HepG2 (cell line): Measurements from ENCODE around the gene VAV2. TPM values are rescaled to one million over a fixed set of nuclear protein-coding genes. Genes with fewer than 3 reads are reported as not detected.

Experiments
- ATAC-seq: fragments of 200-7000 bp; cut with Tn5 transposase; 3 replicates; pipeline ENCODE4 v1.9.1; 2020; ENCODE audit warnings: mild to moderate bottlenecking, moderate library complexity
- BruUV-seq: library from RNA; stranded (reverse); fragments of 400-500 nt; replicated peaks from 2 replicates; lab custom pipeline; 2021; lab: Mats Ljungman, UMichigan
- CTCF ChIA-PET: fragments of 300-600 bp; formaldehyde crosslinking; extraction: SDS; loops from one replicate; lab custom pipeline; 2021; ENCODE audit warnings: low total read pairs, inconsistent platforms, low intra/inter-chr PET ratio; lab: Yijun Ruan, JAX
- POLR2A ChIA-PET: fragments of 350-600 bp; sonication (Branson Sonifier 250); formaldehyde crosslinking; loops from one replicate; lab custom pipeline; 2020; ENCODE audit warnings: antibody characterized with exemption, inconsistent platforms; lab: Yijun Ruan, JAX
- DNase-seq: peaks from one replicate; pipeline ENCODE4 v3.0.0-alpha.2; 2015; ENCODE audit warnings: low spot score
- FAIRE-seq: peaks from 3 replicates; lab custom pipeline; 2011; peaks lifted over from hg19 to GRCh38; lab: Jason Lieb, UNC
- H2AFZ ChIP-seq: one replicate; pipeline ENCODE4 v1.6.1; 2011; ENCODE audit warnings: low read length, inconsistent platforms
- H3K27ac ChIP-seq: fragments of 300-600 bp; 3 replicates; pipeline ENCODE4 v1.8.0; 2011; ENCODE audit warnings: mixed run types, mild to moderate bottlenecking, mixed read lengths, low read length, inconsistent platforms; ENCODE audit not compliant: insufficient read depth; ENCODE audit errors: extremely low read length
- H3K27me3 ChIP-seq, 2 experiments: fragments of 200-600 bp in 1 of 2; 2 replicates in 1 of 2; 3 replicates in 1 of 2; pipeline versions ENCODE4 v1.6.0 to v1.8.0; 2011; ENCODE audit warnings: low read length in 2 of 2, mild to moderate bottlenecking in 2 of 2, moderate library complexity in 2 of 2, inconsistent platforms in 1 of 2; ENCODE audit not compliant: insufficient read depth in 2 of 2, control insufficient read depth in 1 of 2
- H3K36me3 ChIP-seq, 2 experiments: fragments of 200-600 bp in 1 of 2; replicated peaks in 1 of 2; 2 replicates in 1 of 2; 3 replicates in 1 of 2; pipeline versions ENCODE4 v1.5.1 to v1.8.0; 2011; ENCODE audit warnings: low read length in 2 of 2, inconsistent platforms in 1 of 2; ENCODE audit not compliant: insufficient read depth in 2 of 2, control insufficient read depth in 1 of 2
- H3K4me1 ChIP-seq: 2 replicates; pipeline ENCODE4 v1.5.1; 2012; ENCODE audit warnings: low read length, inconsistent platforms; ENCODE audit not compliant: insufficient read depth
- H3K4me2 ChIP-seq: 2 replicates; pipeline ENCODE4 v1.6.0; 2011; ENCODE audit warnings: low read depth, low read length, inconsistent platforms
- H3K4me3 ChIP-seq, 3 experiments: fragments of 200-600 bp in 1 of 3; sonication (generic), shearing (Covaris generic) in 1 of 3; replicated peaks in 1 of 3; 2 replicates each; pipeline ENCODE4 v1.5.1; 2011 to 2016; ENCODE audit warnings: low read length in 3 of 3, inconsistent platforms in 2 of 3, low read depth in 2 of 3, mild to moderate bottlenecking in 2 of 3, control low read depth in 1 of 3, mixed read lengths in 1 of 3; ENCODE audit not compliant: insufficient read depth in 1 of 3
- H3K79me2 ChIP-seq: one replicate; pipeline ENCODE4 v1.6.1; 2011; ENCODE audit warnings: low read length, inconsistent platforms; ENCODE audit not compliant: insufficient read depth
- H3K9ac ChIP-seq: 2 replicates; pipeline ENCODE4 v1.6.0; 2011; ENCODE audit warnings: mild to moderate bottlenecking, low read depth, low read length, inconsistent platforms; ENCODE audit not compliant: insufficient read depth
- H3K9me3 ChIP-seq: 2 replicates; pipeline ENCODE4 v1.5.1; 2012; ENCODE audit warnings: mild to moderate bottlenecking, low read length
- H4K20me1 ChIP-seq: 2 replicates; pipeline ENCODE4 v1.6.0; 2011; ENCODE audit warnings: inconsistent platforms, mild to moderate bottlenecking, low read length, moderate library complexity; ENCODE audit not compliant: insufficient read depth
- BCLAF1 ChIP-seq: fragments of 450-650 bp; IDR thresholded peaks from 2 replicates; pipeline ENCODE4 v1.6.1; 2017; ENCODE audit warnings: mild to moderate bottlenecking
- ELF3 ChIP-seq: IDR thresholded peaks from 2 replicates; pipeline ENCODE4 v1.6.1; 2016; ENCODE audit warnings: missing genetic modification reagents, missing compliant biosample characterization
- GMEB2 ChIP-seq: IDR thresholded peaks from 2 replicates; pipeline ENCODE4 v1.6.1; 2016; ENCODE audit warnings: missing biosample characterization, missing genetic modification reagents, low read depth
- HOXD1 ChIP-seq: sonication (generic); formaldehyde crosslinking; IDR thresholded peaks from 2 replicates; pipeline ENCODE4 v1.5.0; 2020; ENCODE audit warnings: missing genetic modification reagents
- PRMT3 ChIP-seq: sonication (generic); formaldehyde crosslinking; IDR thresholded peaks from 2 replicates; pipeline ENCODE4 v1.8.1; 2022; ENCODE audit warnings: low read depth, mild to moderate bottlenecking, moderate library complexity, missing genetic modification reagents, borderline replicate concordance
- RFXAP ChIP-seq: sonication (generic); formaldehyde crosslinking; IDR thresholded peaks from 2 replicates; pipeline ENCODE4 v1.4.0; 2020; ENCODE audit warnings: missing genetic modification reagents, borderline replicate concordance
- SOX13 ChIP-seq, 3 experiments: fragments of 450-650 bp in 1 of 3; sonication (generic) in 1 of 3; formaldehyde crosslinking in 1 of 3; IDR thresholded peaks in 2 of 3; conservative IDR thresholded peaks in 1 of 3; 2 replicates each; pipeline versions ENCODE4 v1.5.0 to v1.6.1; 2016 to 2020; ENCODE audit warnings: antibody characterized with exemption in 1 of 3, mild to moderate bottlenecking in 1 of 3, missing compliant biosample characterization in 1 of 3, missing genetic modification reagents in 1 of 3, moderate library complexity in 1 of 3
- ZBTB37 ChIP-seq: sonication (generic); formaldehyde crosslinking; IDR thresholded peaks from 2 replicates; pipeline ENCODE4 v1.4.0; 2020; ENCODE audit warnings: mild to moderate bottlenecking, missing genetic modification reagents
- ZFP90 ChIP-seq: sonication (generic); formaldehyde crosslinking; IDR thresholded peaks from 2 replicates; pipeline ENCODE4 v1.8.0; 2022; ENCODE audit warnings: missing genetic modification reagents, mild to moderate bottlenecking, inconsistent platforms, borderline replicate concordance
- ZNF547 ChIP-seq: sonication (generic); formaldehyde crosslinking; IDR thresholded peaks from 2 replicates; pipeline ENCODE4 v1.5.1; 2020; ENCODE audit warnings: mild to moderate bottlenecking, missing genetic modification reagents
- ZNF768 ChIP-seq: sonication (generic); formaldehyde crosslinking; IDR thresholded peaks from 2 replicates; pipeline ENCODE4 v1.4.0; 2020; ENCODE audit warnings: missing genetic modification reagents
- WGBS: methylation state at CpG from one replicate; pipeline ENCODE4 v1.1.6; 2017; ENCODE audit warnings: low lambda C conversion rate; 5-methylcytosine and 5-hydroxymethylcytosine counted together
- in situ Hi-C: cut with HindIII; loops from 2 replicates; pipeline ENCODE4 v1.10.0; 2017; ENCODE audit warnings: low pct_unique_long_range_greater_than_20kb; ENCODE audit not compliant: extremely low pct_ligation_motif_present
- intact Hi-C: fragments of 100-400 bp; cut with micrococcal nuclease; formaldehyde crosslinking; loops from one replicate; pipeline ENCODE4 v1.10.0; 2022; ENCODE audit not compliant: unreplicated experiment
- polyA plus RNA-seq, 8 experiments: library from polyadenylated mRNA; depleted of rRNA in 3 of 8; stranded (reverse) in 7 of 8; unstranded in 1 of 8; fragments of >200 nt; fragmentation: Illumina TruSeq in 4 of 8; extraction: Trizol in 4 of 8; gene quantifications; 2 replicates each; pipeline versions ENCODE4 v1.2.1 to v1.2.3, GENCODE V29; 2011 to 2016; ENCODE audit warnings: low read depth in 4 of 8, missing spikeins in 1 of 8, mixed read lengths in 1 of 8; ENCODE audit not compliant: insufficient read depth in 1 of 8
- total RNA-seq, 5 experiments: library from RNA; depleted of rRNA; stranded (reverse); fragments of >200 nt; fragmentation: Illumina TruSeq; extraction: Trizol; gene quantifications; 2 replicates each; pipeline ENCODE4 v1.2.3, GENCODE V29; 2016; ENCODE audit warnings: low read depth in 1 of 5

The VAV2 gene
- total and polyA plus RNA-seq, 2 of the 13 experiments (the other 11 are each of a cell fraction or from before 2014, with no cell fraction given): 22.5 to 22.9 TPM

- H3K27ac ChIP-seq: no peak overlapping the region
- FAIRE-seq (no peak), ATAC-seq (peak; percentile 20), DNase-seq (no peak)
- no peaks in the 10 kb centered on the region for H3K27me3 ChIP-seq
- no peak overlapping the region for H2AFZ ChIP-seq
- no peaks in the 10 kb centered on the region for H3K9me3 ChIP-seq
- H3K36me3 ChIP-seq: no peaks in the 10 kb centered on the region
- no peaks in the 10 kb centered on the region for H4K20me1 ChIP-seq
- in situ Hi-C loops: no loop called here
- H3K4me1 ChIP-seq: peaks cover 78% of the 10 kb centered on the region
- H3K4me2 ChIP-seq: no peak overlapping the region
- WGBS: 93% methylated on average over 3 of the region's 9 CpGs
- POLR2A ChIA-PET: interaction anchor here (1.3 to 5.9 kb wide), 2 partner anchors 8 to 12 kb away, joined by 6 to 53 read pairs; partner anchors contain the start of gene SARDH
- no TSS peak for BruUV-seq
- intact Hi-C loops: no loop called here
- H3K4me3 ChIP-seq: no peak overlapping the region
- no peak overlapping the region for H3K9ac ChIP-seq
- CTCF ChIA-PET: no interaction called here
- H3K79me2 ChIP-seq: no peaks in the 10 kb centered on the region
- no peak for TF ChIP-seq ZNF547 (CRISPR knock-in tag)
- TF ChIP-seq ZBTB37 (CRISPR knock-in tag): no peak
- TF ChIP-seq RFXAP: no peak
- no peak for TF ChIP-seq SOX13 (IDR thresholded peaks at IDR 0.05)
- no peak for TF ChIP-seq SOX13 (CRISPR knock-in tag; conservative IDR thresholded peaks at IDR 0.05 in 1 of 2, IDR thresholded peaks at IDR 0.05 in 1 of 2)
- TF ChIP-seq HOXD1 (CRISPR knock-in tag): no peak
- no peak for TF ChIP-seq PRMT3
- no peak for TF ChIP-seq ZNF768 (CRISPR knock-in tag)
- TF ChIP-seq ELF3 (CRISPR knock-in tag): no peak
- no peak for TF ChIP-seq BCLAF1
- no peak for TF ChIP-seq ZFP90 (CRISPR knock-in tag)
- TF ChIP-seq GMEB2 (CRISPR knock-in tag): no peak
These were observed 241.0 kb downstream of the VAV2 start for GRCh38 chr9:133750982-133751649.
